NB4 (cell line): ENCODE measurements around the gene CALM1.

ENCODE experiments used
- CTCF ChIP-seq: IDR thresholded peaks from one replicate; pipeline ENCODE4 v1.5.1; 2012; ENCODE audit warnings: low read depth, low read length
- MAX ChIP-seq: IDR thresholded peaks from 2 replicates; pipeline ENCODE4 v1.6.1; 2011; ENCODE audit warnings: low read depth, low read length

GRCh38 chr14:90444077-90444696, 47.4 kb downstream of the CALM1 start:
- TF ChIP-seq CTCF: no peak
- TF ChIP-seq MAX: 0 out of 2 replicates have a peak, but pooled peaks have one; percentile 11
